Dermis blood vessel endothelial cell (primary cell): ENCODE results near the gene NR1H2. TPM values are rescaled to one million over a fixed set of nuclear protein-coding genes. Genes with fewer than 3 reads are reported as not detected.

Experiments used
- DNase-seq: peaks from one replicate; pipeline ENCODE4 v3.0.0; 2010
- total RNA-seq: library from RNA; depleted of rRNA; stranded (reverse); fragments of >200 nt; gene quantifications from 2 replicates; pipeline ENCODE4 v1.2.3, GENCODE V29; 2014

Gene NR1H2
- total RNA-seq, 1 donor from 2014 or later = 83.6 TPM

- no peak for DNase-seq
Measured at GRCh38 chr19:50406156-50406820, 30.0 kb downstream of the NR1H2 start.

- DNase-seq = no peak
Measured at GRCh38 chr19:50406829-50407228, 30.6 kb downstream of the NR1H2 start.

GRCh38 chr19:50409347-50409746, 33.1 kb downstream of the NR1H2 start:
- DNase-seq = no peak

GRCh38 chr19:50410109-50410508, 33.9 kb downstream of the NR1H2 start:
- no peak for DNase-seq

- DNase-seq = no peak
Measured at GRCh38 chr19:50412419-50412818, 36.2 kb downstream of the NR1H2 start.

GRCh38 chr19:50413096-50413495, 36.8 kb downstream of the NR1H2 start:
- no peak for DNase-seq

GRCh38 chr19:50413531-50413930, 37.3 kb downstream of the NR1H2 start:
- no peak for DNase-seq

- DNase-seq = peak; percentile 86
Measured at GRCh38 chr19:50414864-50415660, 38.8 kb downstream of the NR1H2 start.

- DNase-seq = no peak
Measured at GRCh38 chr19:50415661-50416033, 39.4 kb downstream of the NR1H2 start.

GRCh38 chr19:50416034-50416977, 40.0 kb downstream of the NR1H2 start:
- no peak for DNase-seq

GRCh38 chr19:50417111-50418081, 41.1 kb downstream of the NR1H2 start:
- DNase-seq = no peak

- DNase-seq = no peak
Measured at GRCh38 chr19:50418176-50419021, 42.1 kb downstream of the NR1H2 start, which contains the start of gene SPIB. SPIB (plus strand) TSS chr19:50418938; CDS start chr19:50418963, 25 bp downstream.

- no peak for DNase-seq
Measured at GRCh38 chr19:50419022-50419579, 42.8 kb downstream of the NR1H2 start.

GRCh38 chr19:50419580-50420035, 43.4 kb downstream of the NR1H2 start:
- no peak for DNase-seq

- no peak for DNase-seq
Measured at GRCh38 chr19:50420127-50420526, 43.9 kb downstream of the NR1H2 start.

- no peak for DNase-seq
Measured at GRCh38 chr19:50420808-50421207, 44.6 kb downstream of the NR1H2 start.

- DNase-seq = no peak
Measured at GRCh38 chr19:50422397-50423278, 46.4 kb downstream of the NR1H2 start.

- DNase-seq = no peak
Measured at GRCh38 chr19:50423279-50424113, 47.2 kb downstream of the NR1H2 start.
